K562 (cell line): ENCODE data around the gene MICU2. TPM values are rescaled to one million over a fixed set of nuclear protein-coding genes. Genes with fewer than 3 reads are reported as not detected.

Experiments
- CEBPB ChIP-seq: fragments of 450-650 bp; IDR thresholded peaks from 2 replicates; pipeline ENCODE4 v1.6.1; 2016; ENCODE audit warnings: missing genetic modification characterization, missing compliant biosample characterization
- ETV6 ChIP-seq, 3 experiments: fragments of 150-350 bp in 1 of 3; sonication (generic) in 1 of 3; formaldehyde crosslinking in 1 of 3; IDR thresholded peaks; 2 replicates each; pipeline versions ENCODE4 v1.6.1 to v1.8.0; 2014 to 2022; ENCODE audit warnings: borderline replicate concordance in 2 of 3, low read depth in 2 of 3, antibody characterized with exemption in 1 of 3, low read length in 1 of 3, mild to moderate bottlenecking in 1 of 3, missing genetic modification reagents in 1 of 3
- HNRNPL ChIP-seq: fragments of 200-400 bp; formaldehyde crosslinking; IDR thresholded peaks from 2 replicates; pipeline ENCODE4 v1.6.1; 2017; ENCODE audit warnings: low read depth, mild to moderate bottlenecking, low read length
- MYC ChIP-seq, 2 experiments: fragments of 250-450 bp in 1 of 2; sonication (Bioruptor Pico) in 1 of 2; IDR thresholded peaks; 2 replicates each; pipeline versions ENCODE4 v1.5.1 to v1.6.1; 2012 to 2021; ENCODE audit warnings: low read depth in 2 of 2, borderline replicate concordance in 1 of 2, improper control_type of control experiment in 1 of 2, low read length in 1 of 2, mild to moderate bottlenecking in 1 of 2, moderate library complexity in 1 of 2
- NCOA6 ChIP-seq: fragments of 450-650 bp; IDR thresholded peaks from 2 replicates; pipeline ENCODE4 v1.6.1; 2017; ENCODE audit warnings: mild to moderate bottlenecking
- RBM22 ChIP-seq: fragments of 200-400 bp; formaldehyde crosslinking; IDR thresholded peaks from 2 replicates; pipeline ENCODE4 v1.6.1; 2018; ENCODE audit warnings: low read length, low read depth; ENCODE audit not compliant: poor library complexity, severe bottlenecking
- SP2 ChIP-seq: IDR thresholded peaks from 2 replicates; pipeline ENCODE4 v1.6.1; 2011; ENCODE audit warnings: mild to moderate bottlenecking, low read depth, low read length, moderate library complexity; ENCODE audit not compliant: poor library complexity, severe bottlenecking; ENCODE audit errors: extremely low read depth
- TFAM ChIP-seq: fragments of 250-450 bp; sonication (Bioruptor Pico); conservative IDR thresholded peaks from 2 replicates; pipeline ENCODE4 v1.5.0; 2021; ENCODE audit warnings: mild to moderate bottlenecking, moderate library complexity
- TOE1 ChIP-seq, 2 experiments: fragments of 450-650 bp in 1 of 2; sonication (generic) in 1 of 2; formaldehyde crosslinking in 1 of 2; IDR thresholded peaks; 2 replicates each; pipeline versions ENCODE4 v1.7.1 to v1.8.0; 2016 to 2022; ENCODE audit warnings: borderline replicate concordance in 2 of 2, mild to moderate bottlenecking in 2 of 2, antibody characterized with exemption in 1 of 2, inconsistent platforms in 1 of 2, low read depth in 1 of 2, missing genetic modification reagents in 1 of 2, moderate library complexity in 1 of 2
- YY1 ChIP-seq, 3 experiments: IDR thresholded peaks; 2 replicates each; pipeline ENCODE4 v1.6.1; 2011; ENCODE audit warnings: low read length in 2 of 3, mild to moderate bottlenecking in 2 of 3, moderate library complexity in 2 of 3, borderline replicate concordance in 1 of 3, control low read depth in 1 of 3, low read depth in 1 of 3; ENCODE audit not compliant: insufficient read depth in 3 of 3, insufficient replicate concordance in 2 of 3, control insufficient read depth in 1 of 3, insufficient read length in 1 of 3; ENCODE audit errors: extremely low read depth in 1 of 3
- ZBTB7A ChIP-seq: IDR thresholded peaks from 2 replicates; pipeline ENCODE4 v1.6.1; 2011; ENCODE audit warnings: low read depth, mild to moderate bottlenecking, low read length, moderate library complexity, borderline replicate concordance; ENCODE audit not compliant: control insufficient read depth
- ZNF253 ChIP-seq: fragments of 250-450 bp; sonication (Bioruptor Pico); conservative IDR thresholded peaks from 2 replicates; pipeline ENCODE4 v1.6.1; 2021; ENCODE audit warnings: mild to moderate bottlenecking
- ZNF785 ChIP-seq: fragments of 250-450 bp; sonication (Bioruptor Pico); IDR thresholded peaks from 2 replicates; pipeline ENCODE4 v1.4.0; 2020; ENCODE audit warnings: mild to moderate bottlenecking
- polyA plus RNA-seq, 8 experiments: library from polyadenylated mRNA; depleted of rRNA in 4 of 8; stranded (reverse) in 5 of 8; unstranded in 3 of 8; fragments of >200 nt; fragmentation: Nextera tagmentation in 2 of 8; fragmentation: Illumina TruSeq in 1 of 8; extraction: Ambion mirVana in 2 of 8; extraction: Trizol in 1 of 8; gene quantifications; 2 replicates each; pipeline versions ENCODE4 v1.2.1 to v1.2.3, GENCODE V29; 2011 to 2014; ENCODE audit warnings: inconsistent platforms in 1 of 8, missing spikeins in 1 of 8
- total RNA-seq, 7 experiments: library from RNA; depleted of rRNA in 6 of 7; stranded (reverse); fragments of >200 nt in 6 of 7; fragmentation: Illumina TruSeq in 2 of 7; extraction: Trizol in 2 of 7; gene quantifications; 2 replicates each; pipeline versions ENCODE4 v1.2.1 to v1.2.3, GENCODE V29; 2011 to 2021; ENCODE audit warnings: low replicate concordance in 1 of 7
- TF ChIP-seq, protein P1 (sequence below): fragments of 250-450 bp; sonication (Bioruptor Pico); IDR thresholded peaks from 2 replicates; pipeline ENCODE4 v1.6.1; 2021; ENCODE audit warnings: mild to moderate bottlenecking
- TF ChIP-seq, protein P2 (sequence below): fragments of 150-350 bp; conservative IDR thresholded peaks from 2 replicates; pipeline ENCODE4 v1.6.1; 2014; ENCODE audit warnings: low read length
- TF ChIP-seq, protein P3 (sequence below): IDR thresholded peaks from 2 replicates; pipeline ENCODE4 v1.6.1; 2011; ENCODE audit not compliant: insufficient read length; ENCODE audit errors: extremely low read depth
- TF ChIP-seq, protein P4 (sequence below): fragments of 450-650 bp; conservative IDR thresholded peaks from 2 replicates; pipeline ENCODE4 v1.6.1; 2016; ENCODE audit warnings: missing genetic modification characterization, low read depth, mild to moderate bottlenecking, control low read depth, missing compliant biosample characterization

The MICU2 gene
- total and polyA plus RNA-seq, 9 of the 15 experiments (the other 6 are each of a cell fraction or from before 2014, with no cell fraction given), result 9.1 to 41.8 (median 33.4) TPM

DNA sequence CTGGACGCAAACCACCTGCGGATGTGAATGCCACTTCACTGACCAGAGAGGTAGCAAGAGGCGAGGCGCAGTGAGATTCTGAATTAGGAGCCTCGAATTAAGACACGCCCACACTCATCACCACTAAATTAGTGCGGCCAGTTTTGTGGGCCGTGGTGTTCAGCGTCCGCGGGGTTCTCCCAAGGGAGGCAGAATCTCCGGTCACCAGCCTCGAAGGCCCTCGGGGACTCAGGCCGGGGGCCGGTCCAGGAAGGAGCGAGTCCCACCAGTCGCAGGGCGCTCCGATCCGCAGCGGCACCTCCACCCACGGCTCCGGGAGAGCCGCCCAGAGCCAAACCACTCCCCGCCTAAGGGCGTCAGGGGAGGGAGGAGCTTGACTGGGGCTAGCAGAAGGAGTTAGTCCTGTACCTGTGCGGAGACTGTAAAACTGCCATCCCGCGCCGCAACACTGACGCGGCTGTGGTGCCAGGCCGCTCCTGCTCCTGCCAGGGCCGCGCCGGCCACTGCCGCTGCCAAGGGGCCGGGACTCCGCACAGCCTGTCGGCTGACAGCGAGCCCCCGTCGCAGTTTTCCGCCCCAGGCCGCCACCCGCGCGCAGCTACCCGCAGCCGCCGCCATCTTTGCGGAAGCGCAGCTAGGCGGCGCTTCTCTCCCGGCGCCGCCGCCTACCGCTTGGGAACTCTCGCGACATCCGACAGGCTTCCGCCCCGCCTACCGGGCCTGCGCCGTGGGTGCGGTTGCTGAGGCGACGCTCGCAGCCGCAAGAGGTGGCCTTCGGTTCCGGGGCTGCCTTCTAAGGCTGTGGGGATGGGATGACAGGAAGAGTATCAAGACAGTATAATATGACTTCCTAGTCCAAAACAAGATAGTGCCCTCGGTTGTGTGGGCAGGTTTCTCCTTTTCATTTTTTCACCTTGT lies at the start of gene MICU2 (continued):
- TF ChIP-seq TFAM (CRISPR knock-in tag) (no peak), YY1 (IDR thresholded peaks at IDR 0.05; ENCODE audit: borderline replicate concordance in 1 of 3, control insufficient read depth in 1 of 3, extremely low read depth in 1 of 3, insufficient read depth in 3 of 3, insufficient read length in 1 of 3, insufficient replicate concordance in 2 of 3, low read depth in 1 of 3, low read length in 2 of 3) (peak; percentile 83 to 98 (median 98)), SP2 (no peak), RBM22 (peak; percentile 30), HNRNPL (no peak), ZBTB7A (no peak), MYC (IDR thresholded peaks at IDR 0.05; ENCODE audit: low read depth, low read length) (peak; percentile 63; the same call in 1 of the 2 replicates), MYC (CRISPR knock-in tag; IDR thresholded peaks at IDR 0.05; ENCODE audit: borderline replicate concordance, low read depth) (no peak), ETV6 (IDR thresholded peaks at IDR 0.05; ENCODE audit: borderline replicate concordance in 1 of 2, low read depth in 2 of 2, low read length in 1 of 2) (no peak), ETV6 (CRISPR knock-in tag; IDR thresholded peaks at IDR 0.05; ENCODE audit: borderline replicate concordance) (no peak), ZNF785 (CRISPR knock-in tag) (no peak), ZNF253 (no peak), TOE1 (IDR thresholded peaks at IDR 0.05; ENCODE audit: borderline replicate concordance) (no peak), TOE1 (CRISPR knock-in tag; IDR thresholded peaks at IDR 0.05; ENCODE audit: borderline replicate concordance, low read depth) (no peak), NCOA6 (no peak), CEBPB (no peak)
- TF ChIP-seq, protein P1, sequence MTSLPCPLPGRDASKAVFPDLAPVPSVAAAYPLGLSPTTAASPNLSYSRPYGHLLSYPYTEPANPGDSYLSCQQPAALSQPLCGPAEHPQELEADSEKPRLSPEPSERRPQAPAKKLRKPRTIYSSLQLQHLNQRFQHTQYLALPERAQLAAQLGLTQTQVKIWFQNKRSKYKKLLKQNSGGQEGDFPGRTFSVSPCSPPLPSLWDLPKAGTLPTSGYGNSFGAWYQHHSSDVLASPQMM (CRISPR knock-in tag), result no peak
- TF ChIP-seq, protein P2, sequence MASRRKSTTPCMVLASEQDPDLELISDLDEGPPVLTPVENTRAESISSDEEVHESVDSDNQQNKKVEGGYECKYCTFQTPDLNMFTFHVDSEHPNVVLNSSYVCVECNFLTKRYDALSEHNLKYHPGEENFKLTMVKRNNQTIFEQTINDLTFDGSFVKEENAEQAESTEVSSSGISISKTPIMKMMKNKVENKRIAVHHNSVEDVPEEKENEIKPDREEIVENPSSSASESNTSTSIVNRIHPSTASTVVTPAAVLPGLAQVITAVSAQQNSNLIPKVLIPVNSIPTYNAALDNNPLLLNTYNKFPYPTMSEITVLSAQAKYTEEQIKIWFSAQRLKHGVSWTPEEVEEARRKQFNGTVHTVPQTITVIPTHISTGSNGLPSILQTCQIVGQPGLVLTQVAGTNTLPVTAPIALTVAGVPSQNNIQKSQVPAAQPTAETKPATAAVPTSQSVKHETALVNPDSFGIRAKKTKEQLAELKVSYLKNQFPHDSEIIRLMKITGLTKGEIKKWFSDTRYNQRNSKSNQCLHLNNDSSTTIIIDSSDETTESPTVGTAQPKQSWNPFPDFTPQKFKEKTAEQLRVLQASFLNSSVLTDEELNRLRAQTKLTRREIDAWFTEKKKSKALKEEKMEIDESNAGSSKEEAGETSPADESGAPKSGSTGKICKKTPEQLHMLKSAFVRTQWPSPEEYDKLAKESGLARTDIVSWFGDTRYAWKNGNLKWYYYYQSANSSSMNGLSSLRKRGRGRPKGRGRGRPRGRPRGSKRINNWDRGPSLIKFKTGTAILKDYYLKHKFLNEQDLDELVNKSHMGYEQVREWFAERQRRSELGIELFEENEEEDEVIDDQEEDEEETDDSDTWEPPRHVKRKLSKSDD, result no peak
- TF ChIP-seq, protein P3, sequence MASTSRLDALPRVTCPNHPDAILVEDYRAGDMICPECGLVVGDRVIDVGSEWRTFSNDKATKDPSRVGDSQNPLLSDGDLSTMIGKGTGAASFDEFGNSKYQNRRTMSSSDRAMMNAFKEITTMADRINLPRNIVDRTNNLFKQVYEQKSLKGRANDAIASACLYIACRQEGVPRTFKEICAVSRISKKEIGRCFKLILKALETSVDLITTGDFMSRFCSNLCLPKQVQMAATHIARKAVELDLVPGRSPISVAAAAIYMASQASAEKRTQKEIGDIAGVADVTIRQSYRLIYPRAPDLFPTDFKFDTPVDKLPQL, result no peak
- TF ChIP-seq, protein P4, sequence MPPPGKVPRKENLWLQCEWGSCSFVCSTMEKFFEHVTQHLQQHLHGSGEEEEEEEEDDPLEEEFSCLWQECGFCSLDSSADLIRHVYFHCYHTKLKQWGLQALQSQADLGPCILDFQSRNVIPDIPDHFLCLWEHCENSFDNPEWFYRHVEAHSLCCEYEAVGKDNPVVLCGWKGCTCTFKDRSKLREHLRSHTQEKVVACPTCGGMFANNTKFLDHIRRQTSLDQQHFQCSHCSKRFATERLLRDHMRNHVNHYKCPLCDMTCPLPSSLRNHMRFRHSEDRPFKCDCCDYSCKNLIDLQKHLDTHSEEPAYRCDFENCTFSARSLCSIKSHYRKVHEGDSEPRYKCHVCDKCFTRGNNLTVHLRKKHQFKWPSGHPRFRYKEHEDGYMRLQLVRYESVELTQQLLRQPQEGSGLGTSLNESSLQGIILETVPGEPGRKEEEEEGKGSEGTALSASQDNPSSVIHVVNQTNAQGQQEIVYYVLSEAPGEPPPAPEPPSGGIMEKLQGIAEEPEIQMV (tag), result peak; percentile 88
